Left lung (tissue), 10 donors: ENCODE data around the gene HMHB1. TPM values are rescaled to one million over a fixed set of nuclear protein-coding genes. Genes with fewer than 3 reads are reported as not detected.

ENCODE experiments used
- ATAC-seq: fragments of 200-7000 bp; cut with Tn5 transposase; one replicate; pipeline ENCODE4 v1.9.1; 2020; ENCODE audit warnings: moderate library complexity
- DNase-seq, 4 donors: peaks; one replicate each; pipeline ENCODE4 v3.0.0-alpha.2; 2013 to 2020
- H3K27ac ChIP-seq, 2 donors: fragments of 200-600 bp; sonication (generic) in 1 of 2; one replicate each; pipeline versions ENCODE4 v1.5.0 to v1.8.0; 2020 to 2021
- H3K27me3 ChIP-seq, 2 donors: fragments of 200-600 bp; sonication (generic) in 1 of 2; one replicate each; pipeline versions ENCODE4 v1.5.0 to v1.8.0; 2020 to 2021
- H3K36me3 ChIP-seq, 2 donors: fragments of 200-600 bp; sonication (generic) in 1 of 2; one replicate each; pipeline versions ENCODE4 v1.5.0 to v1.8.0; 2020 to 2021
- H3K4me1 ChIP-seq, 2 donors: fragments of 200-600 bp; one replicate each; pipeline ENCODE4 v1.8.0; 2021
- H3K4me3 ChIP-seq, 2 donors: fragments of 200-600 bp; sonication (generic) in 1 of 2; one replicate each; pipeline versions ENCODE4 v1.5.0 to v1.8.0; 2020 to 2021; ENCODE audit warnings: mild to moderate bottlenecking in 1 of 2
- H3K9me3 ChIP-seq, 2 donors: fragments of 200-600 bp; sonication (generic) in 1 of 2; one replicate each; pipeline versions ENCODE4 v1.5.0 to v1.8.0; 2020 to 2021
- CTCF ChIP-seq, 2 donors: fragments of 200-600 bp; sonication (generic) in 1 of 2; IDR thresholded peaks; one replicate each; pipeline versions ENCODE4 v1.5.0 to v1.8.0; 2021; ENCODE audit warnings: antibody characterized with exemption in 2 of 2
- intact Hi-C, 2 donors: fragments of 100-400 bp; cut with DNase I; formaldehyde crosslinking; loops; one replicate each; pipeline versions ENCODE4 v1.11.2 to v1.14.2; 2022
- polyA plus RNA-seq, 6 donors: library from polyadenylated mRNA; unstranded; fragments of 120-200 nt; gene quantifications; one replicate each; pipeline ENCODE4 v1.2.1, GENCODE V29; 2013; ENCODE audit not compliant: insufficient read length in 6 of 6
- total RNA-seq, 2 donors: library from RNA; stranded (reverse); fragmentation: NEBNext Ultra II Directional; extraction: Animal tissue kit (Norgen Biotek cat#: 25700); gene quantifications; one replicate each; pipeline ENCODE4 v1.2.1, GENCODE V29; 2021
- donor health status: DM: no; HTN: yes; CAD: no.
- donor health status: DM: no; HTN: no; CAD: no.

HMHB1 gene
- total and polyA plus RNA-seq, 8 donors = not detected

GRCh38 chr5:143820451-143820850 lies 8.5 kb downstream of the HMHB1 start:
- Histone ChIP-seq H3K27ac (no peak overlapping the region), H3K4me1 (peaks cover 0 to 9% of the 10 kb centered on the region in 2 donors), H3K27me3 (no peaks in the 10 kb centered on the region), H3K4me3 (no peak overlapping the region), H3K9me3 (no peaks in the 10 kb centered on the region), H3K36me3 (no peaks in the 10 kb centered on the region)
- intact Hi-C loops = loop anchor here in 1 of 2 donors (10.0 kb wide), 1 partner anchor 896 kb away; no protein-coding TSS in a partner anchor
- no peak for ATAC-seq
- TF ChIP-seq CTCF (IDR thresholded peaks at IDR 0.05) = no peak
- DNase-seq = no peak

DNA sequence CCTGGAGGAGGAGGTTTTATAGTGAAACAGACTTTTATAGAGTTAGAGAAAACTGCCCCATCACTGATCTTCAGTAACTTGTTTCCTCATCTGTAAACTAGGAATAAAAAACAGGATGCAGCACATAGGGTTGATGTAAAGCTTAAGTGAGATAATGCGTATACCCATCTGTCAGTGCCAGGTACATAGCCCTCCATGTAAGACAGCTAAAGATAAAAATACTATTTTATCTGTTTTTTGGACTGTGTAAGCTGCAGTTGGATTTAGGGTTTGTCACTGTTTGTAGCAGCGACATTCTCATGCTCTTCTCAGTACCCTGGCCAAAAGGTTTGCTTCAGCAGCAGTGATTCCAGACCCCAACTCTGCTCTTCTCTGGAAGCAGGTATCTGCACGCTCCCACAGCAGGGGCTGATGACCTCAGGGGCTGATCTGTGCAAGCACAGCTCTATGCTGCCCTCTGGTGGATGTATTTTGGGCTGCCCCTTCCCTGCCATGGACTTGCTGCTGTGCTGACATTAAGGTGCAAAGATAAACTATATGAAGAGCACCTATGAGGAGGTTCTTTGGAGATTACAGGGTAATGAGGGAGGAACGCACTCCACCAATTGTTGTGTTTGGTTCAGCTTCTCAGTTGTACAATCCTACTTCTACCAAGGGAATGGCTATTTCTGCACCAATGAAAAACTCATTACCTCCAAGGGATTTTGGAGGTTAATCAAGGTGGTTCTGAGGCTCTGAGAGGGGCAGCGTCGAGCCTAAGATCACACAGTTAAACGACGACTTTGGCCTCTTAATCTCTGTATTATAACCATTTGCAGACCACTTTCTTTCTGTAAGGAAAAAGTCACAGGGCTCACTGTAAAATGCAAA lies 13.1 kb downstream of the HMHB1 start:
- Histone ChIP-seq H3K27me3 (no peaks in the 10 kb centered on the region), H3K4me1 (peaks cover 0 to 19% of the 10 kb centered on the region in 2 donors), H3K36me3 (no peaks in the 10 kb centered on the region), H3K27ac (no peak overlapping the region), H3K9me3 (no peaks in the 10 kb centered on the region), H3K4me3 (no peak overlapping the region)
- intact Hi-C loops = loop anchor here in 1 of 2 donors (10.0 kb wide), 1 partner anchor 900 kb away; no protein-coding TSS in a partner anchor
- peak; percentile 65 to 84 (median 80) for DNase-seq
- peak; percentile 97 for ATAC-seq
- peak; percentile 93 to 96 for TF ChIP-seq CTCF (IDR thresholded peaks at IDR 0.05)

- Histone ChIP-seq H3K4me3 (no peak overlapping the region), H3K9me3 (no peaks in the 10 kb centered on the region), H3K27me3 (no peaks in the 10 kb centered on the region), H3K4me1 (peaks cover 0 to 19% of the 10 kb centered on the region in 2 donors), H3K27ac (no peak overlapping the region), H3K36me3 (no peaks in the 10 kb centered on the region)
- intact Hi-C loops = loop anchor here in 1 of 2 donors (10.0 kb wide), 1 partner anchor 902 kb away; no protein-coding TSS in a partner anchor
- no peak for DNase-seq
- peak; percentile 39 for ATAC-seq
- TF ChIP-seq CTCF (IDR thresholded peaks at IDR 0.05) = no peak
Observed at GRCh38 chr5:143826951-143827444, 15.0 kb downstream of the HMHB1 start.

DNA sequence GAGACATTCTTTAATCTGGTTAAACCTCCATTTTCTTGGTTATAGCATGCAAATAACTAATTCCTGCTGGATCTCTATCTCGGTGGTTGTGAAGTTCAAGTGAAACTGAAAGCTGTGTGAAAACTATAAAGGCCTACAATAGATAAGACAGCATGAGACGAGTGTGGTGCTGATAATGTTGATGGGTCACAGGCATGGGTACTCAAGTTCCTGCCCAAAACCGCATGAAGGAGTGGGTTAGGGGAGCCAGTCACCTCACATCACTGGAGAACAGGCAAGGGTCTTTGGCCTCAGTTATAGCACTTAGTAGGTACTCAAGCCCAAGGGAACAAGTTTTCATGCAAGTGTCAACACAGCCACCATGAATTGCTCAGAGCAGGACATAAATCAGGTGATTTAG lies 16.7 kb downstream of the HMHB1 start:
- no peaks in the 10 kb centered on the region for H3K27me3 ChIP-seq
- intact Hi-C loops = loop anchor here in 1 of 2 donors (10.0 kb wide), 1 partner anchor 904 kb away; no protein-coding TSS in a partner anchor
- TF ChIP-seq CTCF (IDR thresholded peaks at IDR 0.05) = no peak
- peaks cover 0 to 19% of the 10 kb centered on the region in 2 donors for H3K4me1 ChIP-seq
- no peaks in the 10 kb centered on the region for H3K36me3 ChIP-seq
- ATAC-seq = no peak
- DNase-seq = no peak
- H3K4me3 ChIP-seq = no peak overlapping the region
- no peak overlapping the region for H3K27ac ChIP-seq
- no peaks in the 10 kb centered on the region for H3K9me3 ChIP-seq

DNA sequence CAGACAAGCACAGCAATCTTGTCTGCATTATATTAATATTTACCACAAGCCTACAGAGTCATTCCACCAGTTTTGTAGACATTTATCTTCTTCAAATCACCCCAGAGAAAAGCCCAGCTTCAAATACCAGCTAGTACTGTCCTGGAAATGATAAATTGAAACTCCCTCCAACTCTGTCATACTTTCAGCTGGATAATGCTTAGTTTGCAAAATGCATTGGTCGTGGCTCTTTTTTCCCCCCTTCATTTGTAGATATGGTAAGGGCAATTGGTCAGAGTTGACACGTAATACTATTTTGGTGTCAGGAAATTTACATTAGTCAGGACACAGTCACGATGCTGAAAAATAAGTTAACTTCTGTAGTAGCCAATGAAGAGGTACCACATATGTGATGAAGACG lies 21.2 kb downstream of the HMHB1 start:
- no peaks in the 10 kb centered on the region for H3K9me3 ChIP-seq
- H3K27ac ChIP-seq = no peak overlapping the region
- H3K27me3 ChIP-seq = no peaks in the 10 kb centered on the region
- no peaks in the 10 kb centered on the region for H3K36me3 ChIP-seq
- peaks cover 0 to 4% of the 10 kb centered on the region in 2 donors for H3K4me1 ChIP-seq
- H3K4me3 ChIP-seq = no peak overlapping the region
- TF ChIP-seq CTCF (IDR thresholded peaks at IDR 0.05) = no peak
- DNase-seq (no peak), ATAC-seq (no peak)
- intact Hi-C loops = no loop called here
